Osteoblast (primary cell): ENCODE data around the gene UNK. TPM values are rescaled to one million over a fixed set of nuclear protein-coding genes. Genes with fewer than 3 reads are reported as not detected.
"Not testable (repeated sequence)": the region's sequence is repeated elsewhere in the genome, so short reads cannot be mapped to it uniquely, and the experiment has no call there.

ENCODE experiments used
- DNase-seq: peaks from one replicate; pipeline ENCODE4 v3.0.0; 2011; ENCODE audit warnings: low spot score, mixed read lengths; ENCODE audit not compliant: insufficient read length; ENCODE audit errors: missing footprints
- H2AFZ ChIP-seq: 2 replicates; pipeline ENCODE4 v1.6.0; 2011; ENCODE audit warnings: mild to moderate bottlenecking, low read length
- H3K27ac ChIP-seq: 2 replicates; pipeline ENCODE4 v1.5.1; 2011; ENCODE audit warnings: mild to moderate bottlenecking, low read depth, low read length, moderate library complexity
- H3K27me3 ChIP-seq: 2 replicates; pipeline ENCODE4 v1.6.0; 2012; ENCODE audit warnings: mild to moderate bottlenecking, control low read depth, inconsistent platforms, low read length, moderate library complexity; ENCODE audit not compliant: insufficient read depth
- H3K36me3 ChIP-seq: 2 replicates; pipeline ENCODE4 v1.5.1; 2011; ENCODE audit warnings: mild to moderate bottlenecking, low read length, control low read depth, moderate library complexity; ENCODE audit not compliant: insufficient read depth
- H3K4me1 ChIP-seq: 2 replicates; pipeline ENCODE4 v1.5.1; 2011; ENCODE audit warnings: mild to moderate bottlenecking, low read length, control low read depth, moderate library complexity; ENCODE audit not compliant: insufficient read depth
- H3K4me2 ChIP-seq: 2 replicates; pipeline ENCODE4 v1.6.0; 2011; ENCODE audit warnings: mild to moderate bottlenecking, low read length; ENCODE audit not compliant: insufficient read depth
- H3K4me3 ChIP-seq: fragments of 200-600 bp; sonication (generic); 3 replicates; pipeline ENCODE4 v1.5.1; 2012; ENCODE audit warnings: mild to moderate bottlenecking, low read length, inconsistent platforms; ENCODE audit not compliant: insufficient read depth
- H3K79me2 ChIP-seq: 2 replicates; pipeline ENCODE4 v1.6.0; 2012; ENCODE audit warnings: mild to moderate bottlenecking, low read length, control low read depth, inconsistent platforms; ENCODE audit not compliant: insufficient read depth
- H3K9me3 ChIP-seq: 2 replicates; pipeline ENCODE4 v1.5.1; 2011; ENCODE audit warnings: low read depth, low read length, control low read depth
- H4K20me1 ChIP-seq: 2 replicates; pipeline ENCODE4 v1.6.0; 2012; ENCODE audit warnings: mild to moderate bottlenecking, low read length, control low read depth; ENCODE audit not compliant: insufficient read depth
- CTCF ChIP-seq: IDR thresholded peaks from 2 replicates; pipeline ENCODE4 v1.5.1; 2011; ENCODE audit warnings: mild to moderate bottlenecking, low read depth, low read length, moderate library complexity; ENCODE audit errors: extremely low read depth
- total RNA-seq: library from RNA; depleted of rRNA; stranded (reverse); fragments of >200 nt; gene quantifications from 2 replicates; pipeline ENCODE4 v1.2.3, GENCODE V29; 2012

UNK gene
- total RNA-seq, 1 donor, result 18.5 TPM

- Histone ChIP-seq H4K20me1 (no peaks in the 10 kb centered on the region), H3K4me3 (no peak overlapping the region), H3K9me3 (no peaks in the 10 kb centered on the region), H3K79me2 (no peaks in the 10 kb centered on the region), H3K27ac (no peak overlapping the region), H2AFZ (no peak overlapping the region), H3K36me3 (no peaks in the 10 kb centered on the region), H3K4me2 (no peak overlapping the region), H3K4me1 (peaks cover 10% of the 10 kb centered on the region), H3K27me3 (no peaks in the 10 kb centered on the region)
- TF ChIP-seq CTCF, result no peak
- DNase-seq, result peak; percentile 72
Measured at GRCh38 chr17:75757086-75757681, 27.4 kb upstream of the UNK start.

GRCh38 chr17:75758131-75758905 is 26.3 kb upstream of the UNK start:
- peak; percentile 27 for TF ChIP-seq CTCF
- H3K4me3 ChIP-seq, result no peak overlapping the region
- no peak overlapping the region for H3K27ac ChIP-seq
- no peaks in the 10 kb centered on the region for H3K36me3 ChIP-seq
- H3K9me3 ChIP-seq, result no peaks in the 10 kb centered on the region
- no peak overlapping the region for H3K4me2 ChIP-seq
- H3K27me3 ChIP-seq, result no peaks in the 10 kb centered on the region
- no peak overlapping the region for H2AFZ ChIP-seq
- DNase-seq, result peak; percentile 61
- no peaks in the 10 kb centered on the region for H3K79me2 ChIP-seq
- H4K20me1 ChIP-seq, result no peaks in the 10 kb centered on the region
- H3K4me1 ChIP-seq, result peaks cover 9% of the 10 kb centered on the region

- H3K4me1 ChIP-seq, result peaks cover 7% of the 10 kb centered on the region
- TF ChIP-seq CTCF, result no peak
- peak; percentile 27 for DNase-seq
- H3K27ac ChIP-seq, result no peak overlapping the region
- H3K27me3 ChIP-seq, result no peaks in the 10 kb centered on the region
- no peak overlapping the region for H2AFZ ChIP-seq
- no peak overlapping the region for H3K4me2 ChIP-seq
- H4K20me1 ChIP-seq, result no peaks in the 10 kb centered on the region
- no peaks in the 10 kb centered on the region for H3K9me3 ChIP-seq
- no peaks in the 10 kb centered on the region for H3K79me2 ChIP-seq
- no peaks in the 10 kb centered on the region for H3K36me3 ChIP-seq
- no peak overlapping the region for H3K4me3 ChIP-seq
Measured at GRCh38 chr17:75759457-75759856, 25.1 kb upstream of the UNK start.

GRCh38 chr17:75759978-75760640 is 24.5 kb upstream of the UNK start:
- H3K4me1 ChIP-seq, H3K36me3 ChIP-seq, H2AFZ ChIP-seq, H4K20me1 ChIP-seq, H3K4me3 ChIP-seq, H3K4me2 ChIP-seq, H3K27me3 ChIP-seq, DNase-seq, H3K27ac ChIP-seq, H3K9me3 ChIP-seq, H3K79me2 ChIP-seq: not testable (repeated sequence)
